OCI-LY7 (cell line): ENCODE results near the gene ATP2A1. TPM values are rescaled to one million over a fixed set of nuclear protein-coding genes. Genes with fewer than 3 reads are reported as not detected.

Source experiments
- BruUV-seq: library from RNA; stranded (reverse); fragments of 400-500 nt; replicated peaks from 2 replicates; lab custom pipeline; 2021; lab: Mats Ljungman, UMichigan
- CTCF ChIA-PET: fragments of 300-600 bp; sonication (Branson Sonifier 250); formaldehyde crosslinking; loops from one replicate; lab custom pipeline; 2022; ENCODE audit warnings: antibody characterized with exemption; ENCODE audit not compliant: unreplicated experiment; lab: Charles Lee
- POLR2A ChIA-PET: fragments of 300-600 bp; sonication (Branson Sonifier 250); formaldehyde crosslinking; loops from one replicate; lab custom pipeline; 2022; ENCODE audit warnings: antibody characterized with exemption; lab: Charles Lee
- DNase-seq: peaks from one replicate; pipeline ENCODE4 v3.0.0-alpha.2; 2015; ENCODE audit warnings: low spot score
- H2AFZ ChIP-seq: fragments of 200-600 bp; sonication (generic), shearing (Covaris generic); 2 replicates; pipeline ENCODE4 v1.6.1; 2014; ENCODE audit warnings: mild to moderate bottlenecking, antibody characterized with exemption, low read length, moderate library complexity
- H3K27ac ChIP-seq: fragments of 200-600 bp; sonication (generic); 2 replicates; pipeline ENCODE4 v1.5.1; 2014; ENCODE audit warnings: mixed run types, low read depth, mild to moderate bottlenecking, moderate library complexity, low read length, inconsistent platforms; ENCODE audit not compliant: poor library complexity, severe bottlenecking
- H3K36me3 ChIP-seq: fragments of 200-600 bp; sonication (generic); 2 replicates; pipeline ENCODE4 v1.6.1; 2014; ENCODE audit warnings: mild to moderate bottlenecking, antibody characterized with exemption, low read length, moderate library complexity, mixed read lengths; ENCODE audit not compliant: insufficient read depth
- H3K4me1 ChIP-seq: fragments of 200-600 bp; sonication (generic); 2 replicates; pipeline ENCODE4 v1.5.1; 2014; ENCODE audit warnings: mild to moderate bottlenecking, low read length; ENCODE audit not compliant: insufficient read depth, poor library complexity, severe bottlenecking
- H3K4me2 ChIP-seq: fragments of 200-600 bp; sonication (generic); 2 replicates; pipeline ENCODE4 v1.6.1; 2014; ENCODE audit warnings: mild to moderate bottlenecking, low read length
- H3K4me3 ChIP-seq: fragments of 200-600 bp; sonication (generic); 2 replicates; pipeline ENCODE4 v1.5.1; 2014; ENCODE audit warnings: mild to moderate bottlenecking, low read depth, low read length; ENCODE audit not compliant: poor library complexity, severe bottlenecking
- H3K79me2 ChIP-seq: fragments of 200-600 bp; sonication (generic); 2 replicates; pipeline ENCODE4 v1.6.1; 2016; ENCODE audit warnings: low read depth, mild to moderate bottlenecking, low read length, moderate library complexity, mixed read lengths; ENCODE audit not compliant: insufficient read depth
- H3K9me2 ChIP-seq: fragments of 200-600 bp; sonication (generic); 2 replicates; pipeline ENCODE4 v1.6.1; 2016; ENCODE audit warnings: mild to moderate bottlenecking, low read length, mixed read lengths; ENCODE audit not compliant: insufficient read depth
- H3K9me3 ChIP-seq: fragments of 200-600 bp; sonication (generic); 2 replicates; pipeline ENCODE4 v1.6.1; 2014; ENCODE audit warnings: mild to moderate bottlenecking, mixed run types, low read length, mixed read lengths
- H4K20me1 ChIP-seq: fragments of 200-600 bp; sonication (generic); 2 replicates; pipeline ENCODE4 v1.6.1; 2014; ENCODE audit warnings: mild to moderate bottlenecking, antibody characterized with exemption, low read length, moderate library complexity, mixed read lengths; ENCODE audit not compliant: insufficient read depth
- CTCF ChIP-seq: fragments of 200-600 bp; sonication (generic); conservative IDR thresholded peaks from 2 replicates; pipeline ENCODE4 v1.5.1; 2014; ENCODE audit warnings: mild to moderate bottlenecking, antibody characterized with exemption, low read length, moderate library complexity, mixed read lengths
- EZH2phosphoT487 ChIP-seq: fragments of 200-600 bp; sonication (generic); IDR thresholded peaks from 2 replicates; pipeline ENCODE4 v1.6.1; 2018; ENCODE audit warnings: low read depth, borderline replicate concordance, mild to moderate bottlenecking, mixed run types, antibody characterized with exemption, low read length, moderate library complexity, mixed read lengths
- intact Hi-C: fragments of 100-400 bp; cut with micrococcal nuclease; formaldehyde crosslinking; loops from one replicate; pipeline ENCODE4 v1.10.0; 2022; ENCODE audit not compliant: unreplicated experiment
- total RNA-seq, 2 experiments: library from RNA; depleted of rRNA in 1 of 2; stranded (reverse); fragments of >200 nt in 1 of 2; shearing (Covaris generic) in 1 of 2; gene quantifications; 2 replicates each; pipeline ENCODE4 v1.2.3, GENCODE V29; 2014 to 2022

ATP2A1 gene
- total RNA-seq, 2 experiments from 2014 or later = 5.0 TPM

GRCh38 chr16:28915181-28915580 is 36.9 kb downstream of the ATP2A1 start:
- intact Hi-C loops = no loop called here
- Histone ChIP-seq H3K9me2 (no peaks in the 10 kb centered on the region), H2AFZ (no peak overlapping the region), H3K4me1 (peaks cover 23% of the 10 kb centered on the region), H3K9me3 (no peaks in the 10 kb centered on the region), H3K27ac (no peak overlapping the region), H3K36me3 (peaks cover 96% of the 10 kb centered on the region), H3K4me2 (no peak overlapping the region), H3K79me2 (no peaks in the 10 kb centered on the region; the same call in 1 of the 2 replicates), H4K20me1 (no peaks in the 10 kb centered on the region), H3K4me3 (no peak overlapping the region)
- DNase-seq = no peak
- ChIA-PET CTCF (no interaction called here), POLR2A (interaction anchor here (0.6 kb wide), 1 partner anchor 62 kb away, joined by 6 read pairs; no protein-coding TSS in a partner anchor)
- TF ChIP-seq CTCF (no peak), EZH2phosphoT487 (no peak)
- BruUV-seq = no TSS peak

GRCh38 chr16:28917095-28917494 is 38.8 kb downstream of the ATP2A1 start:
- Histone ChIP-seq H2AFZ (no peak overlapping the region), H3K9me3 (no peaks in the 10 kb centered on the region), H3K9me2 (no peaks in the 10 kb centered on the region), H3K36me3 (peaks cover 94% of the 10 kb centered on the region), H4K20me1 (no peaks in the 10 kb centered on the region), H3K4me3 (no peak overlapping the region), H3K4me2 (no peak overlapping the region), H3K4me1 (peaks cover 14% of the 10 kb centered on the region), H3K27ac (no peak overlapping the region), H3K79me2 (peaks cover 15% of the 10 kb centered on the region; the same call in 1 of the 2 replicates)
- ChIA-PET CTCF (no interaction called here), POLR2A (interaction anchor here (0.6 to 1.2 kb wide), 2 partner anchors 10 to 16 kb away, joined by 4 to 8 read pairs; partner anchors contain the start of gene CD19)
- BruUV-seq = TSS peak; percentile 54
- TF ChIP-seq EZH2phosphoT487 = no peak
- no peak for TF ChIP-seq CTCF
- intact Hi-C loops = no loop called here
- DNase-seq = no peak

GRCh38 chr16:28918698-28919097 is 40.4 kb downstream of the ATP2A1 start:
- CTCF ChIA-PET = no interaction called here
- H2AFZ ChIP-seq = no peak overlapping the region
- H3K4me1 ChIP-seq = peaks cover 26% of the 10 kb centered on the region
- no peak overlapping the region for H3K4me2 ChIP-seq
- H3K9me3 ChIP-seq = peaks cover 6% of the 10 kb centered on the region; the same call in 1 of the 2 replicates
- no peak overlapping the region for H3K4me3 ChIP-seq
- H3K36me3 ChIP-seq = peaks cover 92% of the 10 kb centered on the region
- POLR2A ChIA-PET = interaction anchor here (0.5 to 1.0 kb wide), 2 partner anchors 10 to 18 kb away, joined by 4 to 6 read pairs; no protein-coding TSS in a partner anchor
- TF ChIP-seq EZH2phosphoT487 (no peak), CTCF (no peak)
- H4K20me1 ChIP-seq = no peaks in the 10 kb centered on the region
- BruUV-seq = no TSS peak
- intact Hi-C loops = no loop called here
- H3K9me2 ChIP-seq = no peaks in the 10 kb centered on the region
- H3K79me2 ChIP-seq = peaks cover 29% of the 10 kb centered on the region; the same call in 1 of the 2 replicates
- H3K27ac ChIP-seq = no peak overlapping the region
- no peak for DNase-seq
